ENCODE data around the gene ADGRL3.

The ADGRL3 gene

GRCh38 chr4:61997831-61998230 lies 797.7 kb downstream of the ADGRL3 start:
- DNase-seq (ENCODE audit: low spot score): no peak

- no peak for DNase-seq (ENCODE audit: low spot score)
These were observed 803.6 kb downstream of the ADGRL3 start for GRCh38 chr4:62003695-62004094.

GRCh38 chr4:62004881-62005280 lies 804.8 kb downstream of the ADGRL3 start:
- no peak for DNase-seq (ENCODE audit: low spot score)

GRCh38 chr4:62006108-62006507 lies 806.0 kb downstream of the ADGRL3 start:
- DNase-seq (ENCODE audit: low spot score): no peak

GRCh38 chr4:62015043-62015739 lies 815.1 kb downstream of the ADGRL3 start:
- DNase-seq (ENCODE audit: low spot score): no peak

- DNase-seq (ENCODE audit: low spot score): no peak
These were observed 818.4 kb downstream of the ADGRL3 start for GRCh38 chr4:62018537-62018936.

- no peak for DNase-seq (ENCODE audit: low spot score)
These were observed 823.5 kb downstream of the ADGRL3 start for GRCh38 chr4:62023633-62024032.

GRCh38 chr4:62028745-62029144 lies 828.6 kb downstream of the ADGRL3 start:
- no peak for DNase-seq (ENCODE audit: low spot score)

GRCh38 chr4:62030958-62031357 lies 830.8 kb downstream of the ADGRL3 start:
- DNase-seq (ENCODE audit: low spot score): no peak

- no peak for DNase-seq (ENCODE audit: low spot score)
These were observed 837.4 kb downstream of the ADGRL3 start for GRCh38 chr4:62037571-62037970.

- no peak for DNase-seq (ENCODE audit: low spot score)
These were observed 851.2 kb downstream of the ADGRL3 start for GRCh38 chr4:62051332-62051731.

GRCh38 chr4:62053974-62054373 lies 853.8 kb downstream of the ADGRL3 start:
- no peak for DNase-seq (ENCODE audit: low spot score)

GRCh38 chr4:62057031-62057430 lies 856.9 kb downstream of the ADGRL3 start:
- no peak for DNase-seq (ENCODE audit: low spot score)

- DNase-seq (ENCODE audit: low spot score): no peak
These were observed 858.4 kb downstream of the ADGRL3 start for GRCh38 chr4:62058571-62058970.

- DNase-seq (ENCODE audit: low spot score): no peak
These were observed 870.2 kb downstream of the ADGRL3 start for GRCh38 chr4:62070291-62070852.

GRCh38 chr4:62075089-62075488 lies 875.0 kb downstream of the ADGRL3 start:
- no peak for DNase-seq (ENCODE audit: low spot score)

- DNase-seq (ENCODE audit: low spot score): no peak
These were observed 875.4 kb downstream of the ADGRL3 start for GRCh38 chr4:62075521-62075920.

- DNase-seq (ENCODE audit: low spot score): no peak
These were observed 877.3 kb downstream of the ADGRL3 start for GRCh38 chr4:62077406-62077805.

- no peak for DNase-seq (ENCODE audit: low spot score)
These were observed 880.3 kb downstream of the ADGRL3 start for GRCh38 chr4:62080431-62080830.

GRCh38 chr4:62087706-62088105 lies 887.6 kb downstream of the ADGRL3 start:
- DNase-seq (ENCODE audit: low spot score): no peak

- DNase-seq (ENCODE audit: low spot score): no peak
These were observed 893.6 kb downstream of the ADGRL3 start for GRCh38 chr4:62093735-62094134.

- DNase-seq (ENCODE audit: low spot score): no peak
These were observed 896.8 kb downstream of the ADGRL3 start for GRCh38 chr4:62096881-62097280.

GRCh38 chr4:62115216-62115615 lies 915.1 kb downstream of the ADGRL3 start:
- no peak for DNase-seq (ENCODE audit: low spot score)

GRCh38 chr4:62117886-62118285 lies 917.8 kb downstream of the ADGRL3 start:
- no peak for DNase-seq (ENCODE audit: low spot score)
